Mesothelial cell of epicardium (in vitro differentiated cells): ENCODE measurements around the gene KLHL6. TPM values are rescaled to one million over a fixed set of nuclear protein-coding genes. Genes with fewer than 3 reads are reported as not detected.

Source experiments
- DNase-seq, 2 experiments: peaks; one replicate each; pipeline ENCODE4 v3.0.0; 2021; ENCODE audit warnings: low spot score in 2 of 2; ENCODE audit not compliant: unreplicated experiment in 2 of 2
- H3K27ac Mint-ChIP-seq: 2 replicates; pipeline ENCODE4 v1.8.0; 2021; ENCODE audit warnings: mixed read lengths
- H3K27me3 Mint-ChIP-seq: 2 replicates; pipeline ENCODE4 v1.8.0; 2021; ENCODE audit warnings: low read depth, mixed read lengths
- H3K36me3 Mint-ChIP-seq: 2 replicates; pipeline ENCODE4 v1.8.0; 2021; ENCODE audit warnings: mixed read lengths
- H3K4me1 Mint-ChIP-seq: 2 replicates; pipeline ENCODE4 v1.8.0; 2021; ENCODE audit warnings: mixed read lengths
- H3K4me3 Mint-ChIP-seq: 2 replicates; pipeline ENCODE4 v1.8.0; 2021; ENCODE audit warnings: mild to moderate bottlenecking, moderate library complexity, mixed read lengths
- H3K9me3 Mint-ChIP-seq: 2 replicates; pipeline ENCODE4 v1.8.0; 2021; ENCODE audit warnings: mixed read lengths
- total RNA-seq: library from RNA; stranded (reverse); gene quantifications from 3 replicates; pipeline ENCODE4 v1.2.1, GENCODE V29; 2021
- TF ChIP-seq, protein P1 (sequence below): fragments of 200-600 bp; sonication (generic); IDR thresholded peaks from one replicate; pipeline ENCODE4 v1.5.0; 2021; ENCODE audit warnings: antibody characterized with exemption; ENCODE audit not compliant: unreplicated experiment

Gene KLHL6
- total RNA-seq, 1 donor from 2014 or later: 0.07 TPM

- Mint-ChIP-seq H3K4me1 (peaks cover 21% of the 10 kb centered on the region), H3K27me3 (peaks cover 22% of the 10 kb centered on the region), H3K9me3 (peaks cover 34% of the 10 kb centered on the region), H3K36me3 (peaks cover 8% of the 10 kb centered on the region), H3K4me3 (no peak overlapping the region), H3K27ac (no peak overlapping the region)
- no peak for DNase-seq
- TF ChIP-seq, protein P1, sequence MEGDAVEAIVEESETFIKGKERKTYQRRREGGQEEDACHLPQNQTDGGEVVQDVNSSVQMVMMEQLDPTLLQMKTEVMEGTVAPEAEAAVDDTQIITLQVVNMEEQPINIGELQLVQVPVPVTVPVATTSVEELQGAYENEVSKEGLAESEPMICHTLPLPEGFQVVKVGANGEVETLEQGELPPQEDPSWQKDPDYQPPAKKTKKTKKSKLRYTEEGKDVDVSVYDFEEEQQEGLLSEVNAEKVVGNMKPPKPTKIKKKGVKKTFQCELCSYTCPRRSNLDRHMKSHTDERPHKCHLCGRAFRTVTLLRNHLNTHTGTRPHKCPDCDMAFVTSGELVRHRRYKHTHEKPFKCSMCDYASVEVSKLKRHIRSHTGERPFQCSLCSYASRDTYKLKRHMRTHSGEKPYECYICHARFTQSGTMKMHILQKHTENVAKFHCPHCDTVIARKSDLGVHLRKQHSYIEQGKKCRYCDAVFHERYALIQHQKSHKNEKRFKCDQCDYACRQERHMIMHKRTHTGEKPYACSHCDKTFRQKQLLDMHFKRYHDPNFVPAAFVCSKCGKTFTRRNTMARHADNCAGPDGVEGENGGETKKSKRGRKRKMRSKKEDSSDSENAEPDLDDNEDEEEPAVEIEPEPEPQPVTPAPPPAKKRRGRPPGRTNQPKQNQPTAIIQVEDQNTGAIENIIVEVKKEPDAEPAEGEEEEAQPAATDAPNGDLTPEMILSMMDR: no peak
Observed at GRCh38 chr3:183438735-183439134, 116.8 kb downstream of the KLHL6 start.

DNA sequence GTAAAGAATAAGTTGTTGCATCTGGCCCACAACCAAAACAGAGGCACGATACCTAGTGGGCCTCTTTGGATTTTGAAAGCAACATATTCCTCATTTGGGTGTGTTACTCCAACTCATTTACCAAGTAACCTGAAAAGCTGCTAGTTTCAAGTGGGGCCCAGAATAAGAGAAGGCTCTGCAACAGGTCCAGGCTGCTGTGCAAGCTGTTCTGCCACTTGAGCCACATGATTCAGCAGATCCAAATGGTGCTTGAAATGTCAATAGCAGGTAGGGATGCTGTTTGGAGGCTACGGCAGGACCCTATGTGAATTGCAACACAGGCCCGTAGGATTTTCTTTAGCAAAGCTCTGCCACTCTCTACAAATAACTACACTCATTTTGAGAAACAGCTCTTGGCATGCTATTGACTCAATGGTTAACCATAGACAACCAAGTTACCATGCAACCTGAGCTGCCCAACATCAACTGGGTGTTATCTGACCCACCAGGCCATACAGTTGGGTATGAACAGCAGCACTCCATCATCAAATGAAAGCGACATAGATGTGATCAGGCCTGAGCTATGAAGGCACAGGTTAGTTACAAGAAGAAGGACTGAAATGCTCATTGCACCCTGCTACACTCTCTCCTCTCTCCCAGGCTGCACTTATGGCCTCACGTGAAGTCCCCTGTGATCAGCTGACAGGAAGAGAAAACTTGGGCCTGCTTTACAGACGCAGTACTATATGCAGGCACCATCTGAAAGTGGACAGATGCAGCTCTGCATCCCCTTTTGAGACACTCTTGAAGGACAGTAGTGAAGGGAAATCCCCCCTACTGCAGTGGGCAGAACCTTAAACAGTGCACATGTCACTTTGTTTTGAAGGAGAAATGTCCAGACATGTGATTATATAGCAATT lies 117.6 kb downstream of the KLHL6 start:
- Mint-ChIP-seq H3K9me3 (peaks cover 26% of the 10 kb centered on the region), H3K27ac (no peak overlapping the region), H3K27me3 (peaks cover 23% of the 10 kb centered on the region), H3K36me3 (no peaks in the 10 kb centered on the region), H3K4me3 (no peak overlapping the region), H3K4me1 (peaks cover 22% of the 10 kb centered on the region)
- no peak for DNase-seq
- TF ChIP-seq, protein P1: no peak

Other genes with a start within 250 kb of the KLHL6 start
- 2.0 to 3.4 TPM (median 3.1 TPM) in 3 replicates for gene MCF2L2, start 127.1 kb downstream of the KLHL6 start, total RNA-seq
- 112 to 114 TPM (median 114 TPM) in 3 replicates for gene KLHL24, start 79.9 kb upstream of the KLHL6 start, total RNA-seq
- 65.5 to 72.7 TPM (median 66.0 TPM) in 3 replicates for gene YEATS2, start 142.1 kb upstream of the KLHL6 start, total RNA-seq